PC-3 (cell line): ENCODE measurements around the gene HLA-DRB1. TPM values are rescaled to one million over a fixed set of nuclear protein-coding genes. Genes with fewer than 3 reads are reported as not detected.
A peak's percentile ranks its signal among the peaks of the same experiment; 100 is the strongest.
"Not testable (repeated sequence)": the region's sequence is repeated elsewhere in the genome, so short reads cannot be mapped to it uniquely, and the experiment has no call there.

Experiments used
- ATAC-seq: fragments of 200-7000 bp; cut with Tn5 transposase; 2 replicates; pipeline ENCODE4 v1.9.1; 2020; ENCODE audit warnings: mild to moderate bottlenecking, moderate library complexity
- BruUV-seq: library from RNA; stranded (reverse); fragments of 400-500 nt; replicated peaks from 2 replicates; lab custom pipeline; 2021; lab: Mats Ljungman, UMichigan
- CTCF ChIA-PET: fragments of 300-600 bp; sonication (Branson Sonifier 250); formaldehyde crosslinking; loops from one replicate; lab custom pipeline; 2022; ENCODE audit warnings: antibody characterized with exemption; lab: Charles Lee
- POLR2A ChIA-PET: fragments of 300-600 bp; sonication (Branson Sonifier 250); formaldehyde crosslinking; loops from one replicate; lab custom pipeline; 2022; ENCODE audit warnings: antibody characterized with exemption; ENCODE audit not compliant: unreplicated experiment; lab: Charles Lee
- DNase-seq: peaks from one replicate; pipeline ENCODE4 v3.0.0-alpha.2; 2015
- H2AFZ ChIP-seq: fragments of 300-600 bp; sonication (generic); 2 replicates; pipeline ENCODE4 v1.6.0; 2016; ENCODE audit warnings: antibody characterized with exemption, low read length
- H3F3A ChIP-seq: fragments of 300-600 bp; sonication (generic); one replicate; pipeline ENCODE4 v1.6.0; 2017; ENCODE audit warnings: antibody characterized with exemption, low read length, control low read depth, mild to moderate bottlenecking; ENCODE audit not compliant: unreplicated experiment
- H3K27ac ChIP-seq: fragments of 300-600 bp; sonication (generic); 2 replicates; pipeline ENCODE4 v1.5.1; 2016; ENCODE audit warnings: mild to moderate bottlenecking, low read length
- H3K27me3 ChIP-seq: fragments of 300-600 bp; sonication (generic); 2 replicates; pipeline ENCODE4 v1.6.1; 2016; ENCODE audit warnings: low read length, mixed read lengths
- H3K36me3 ChIP-seq: fragments of 300-600 bp; sonication (generic); 2 replicates; pipeline ENCODE4 v1.6.1; 2016; ENCODE audit warnings: low read depth, mixed run types, low read length, mixed read lengths
- H3K4me1 ChIP-seq: fragments of 300-600 bp; sonication (generic); 2 replicates; pipeline ENCODE4 v1.5.1; 2016; ENCODE audit warnings: low read length; ENCODE audit not compliant: insufficient read depth
- H3K4me2 ChIP-seq: fragments of 300-600 bp; sonication (generic); 2 replicates; pipeline ENCODE4 v1.6.0; 2016; ENCODE audit warnings: low read length
- H3K4me3 ChIP-seq: fragments of 300-600 bp; sonication (generic); 2 replicates; pipeline ENCODE4 v1.5.1; 2016; ENCODE audit warnings: mild to moderate bottlenecking, low read length, mixed read lengths
- H3K79me2 ChIP-seq: fragments of 300-600 bp; sonication (generic); 2 replicates; pipeline ENCODE4 v1.6.1; 2017; ENCODE audit warnings: low read length, mixed read lengths
- H3K9ac ChIP-seq: fragments of 300-600 bp; sonication (generic); 2 replicates; pipeline ENCODE4 v1.6.0; 2016; ENCODE audit warnings: mild to moderate bottlenecking, low read length
- H3K9me2 ChIP-seq: fragments of 300-600 bp; sonication (generic); replicated peaks from 2 replicates; pipeline ENCODE4 v1.6.1; 2016; ENCODE audit warnings: mixed run types, low read length, mixed read lengths
- H3K9me3 ChIP-seq: fragments of 300-600 bp; sonication (generic); 2 replicates; pipeline ENCODE4 v1.6.1; 2016; ENCODE audit warnings: low read length, mixed read lengths
- H4K20me1 ChIP-seq: fragments of 300-600 bp; sonication (generic); 2 replicates; pipeline ENCODE4 v1.6.1; 2016; ENCODE audit warnings: low read length, mixed read lengths
- EZH2 ChIP-seq: fragments of 300-600 bp; sonication (generic); IDR thresholded peaks from one replicate; pipeline ENCODE4 v1.6.1; 2017; ENCODE audit warnings: antibody characterized with exemption, mild to moderate bottlenecking, low read length; ENCODE audit not compliant: unreplicated experiment
- EZH2phosphoT487 ChIP-seq: fragments of 300-600 bp; sonication (generic); IDR thresholded peaks from 2 replicates; pipeline ENCODE4 v1.6.1; 2018; ENCODE audit warnings: mild to moderate bottlenecking, antibody characterized with exemption, low read length, borderline replicate concordance
- intact Hi-C: fragments of 100-400 bp; cut with micrococcal nuclease; formaldehyde crosslinking; loops from 2 replicates; pipeline ENCODE4 v1.9.0; 2023
- total RNA-seq: library from RNA; depleted of rRNA; stranded (reverse); fragments of >200 nt; gene quantifications from 2 replicates; pipeline ENCODE4 v1.2.3, GENCODE V29; 2014
- TF ChIP-seq, protein P1 (sequence below): fragments of 300-600 bp; sonication (generic); conservative IDR thresholded peaks from 2 replicates; pipeline ENCODE4 v1.5.1; 2017; ENCODE audit warnings: antibody characterized with exemption, low read depth, mild to moderate bottlenecking, low read length

Gene HLA-DRB1
- total RNA-seq, 1 experiment from 2014 or later: not detected

DNA sequence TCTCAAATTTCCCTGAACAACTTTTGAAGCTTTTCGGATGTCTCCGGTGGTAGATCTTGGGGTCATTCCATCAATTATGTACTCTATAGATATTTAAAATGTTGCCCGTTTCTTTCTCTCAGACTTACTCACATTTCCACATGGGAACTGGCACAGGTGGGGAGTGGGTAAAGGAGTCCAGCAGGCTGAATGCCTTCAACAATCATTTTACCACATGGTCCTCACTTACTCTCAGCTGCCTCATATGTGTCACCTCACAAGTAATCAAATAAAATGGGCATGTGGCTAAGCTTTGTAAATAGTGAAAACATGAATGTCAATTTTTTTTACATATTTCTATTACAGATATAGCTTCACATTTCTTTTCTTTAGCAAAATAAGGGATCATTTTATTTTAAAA is 48.2 kb upstream of the HLA-DRB1 start:
- no peaks in the 10 kb centered on the region for H3K79me2 ChIP-seq
- no peaks in the 10 kb centered on the region for H3K9me3 ChIP-seq
- no TSS peak for BruUV-seq
- no peak overlapping the region for H2AFZ ChIP-seq
- CTCF ChIA-PET: no interaction called here
- no peaks in the 10 kb centered on the region for H3F3A ChIP-seq
- ATAC-seq: no peak
- no peaks in the 10 kb centered on the region for H3K36me3 ChIP-seq
- H4K20me1 ChIP-seq: no peaks in the 10 kb centered on the region
- peaks cover 45% of the 10 kb centered on the region for H3K27me3 ChIP-seq
- intact Hi-C loops: no loop called here
- H3K9me2 ChIP-seq: no peaks in the 10 kb centered on the region
- TF ChIP-seq, protein P1, sequence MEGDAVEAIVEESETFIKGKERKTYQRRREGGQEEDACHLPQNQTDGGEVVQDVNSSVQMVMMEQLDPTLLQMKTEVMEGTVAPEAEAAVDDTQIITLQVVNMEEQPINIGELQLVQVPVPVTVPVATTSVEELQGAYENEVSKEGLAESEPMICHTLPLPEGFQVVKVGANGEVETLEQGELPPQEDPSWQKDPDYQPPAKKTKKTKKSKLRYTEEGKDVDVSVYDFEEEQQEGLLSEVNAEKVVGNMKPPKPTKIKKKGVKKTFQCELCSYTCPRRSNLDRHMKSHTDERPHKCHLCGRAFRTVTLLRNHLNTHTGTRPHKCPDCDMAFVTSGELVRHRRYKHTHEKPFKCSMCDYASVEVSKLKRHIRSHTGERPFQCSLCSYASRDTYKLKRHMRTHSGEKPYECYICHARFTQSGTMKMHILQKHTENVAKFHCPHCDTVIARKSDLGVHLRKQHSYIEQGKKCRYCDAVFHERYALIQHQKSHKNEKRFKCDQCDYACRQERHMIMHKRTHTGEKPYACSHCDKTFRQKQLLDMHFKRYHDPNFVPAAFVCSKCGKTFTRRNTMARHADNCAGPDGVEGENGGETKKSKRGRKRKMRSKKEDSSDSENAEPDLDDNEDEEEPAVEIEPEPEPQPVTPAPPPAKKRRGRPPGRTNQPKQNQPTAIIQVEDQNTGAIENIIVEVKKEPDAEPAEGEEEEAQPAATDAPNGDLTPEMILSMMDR: no peak
- TF ChIP-seq EZH2phosphoT487 (no peak), EZH2 (no peak)
- H3K4me1 ChIP-seq: no peaks in the 10 kb centered on the region
- no peak overlapping the region for H3K27ac ChIP-seq
- no peak overlapping the region for H3K4me2 ChIP-seq
- no peak for DNase-seq
- no peak overlapping the region for H3K9ac ChIP-seq
- POLR2A ChIA-PET: no interaction called here
- H3K4me3 ChIP-seq: no peak overlapping the region

DNA sequence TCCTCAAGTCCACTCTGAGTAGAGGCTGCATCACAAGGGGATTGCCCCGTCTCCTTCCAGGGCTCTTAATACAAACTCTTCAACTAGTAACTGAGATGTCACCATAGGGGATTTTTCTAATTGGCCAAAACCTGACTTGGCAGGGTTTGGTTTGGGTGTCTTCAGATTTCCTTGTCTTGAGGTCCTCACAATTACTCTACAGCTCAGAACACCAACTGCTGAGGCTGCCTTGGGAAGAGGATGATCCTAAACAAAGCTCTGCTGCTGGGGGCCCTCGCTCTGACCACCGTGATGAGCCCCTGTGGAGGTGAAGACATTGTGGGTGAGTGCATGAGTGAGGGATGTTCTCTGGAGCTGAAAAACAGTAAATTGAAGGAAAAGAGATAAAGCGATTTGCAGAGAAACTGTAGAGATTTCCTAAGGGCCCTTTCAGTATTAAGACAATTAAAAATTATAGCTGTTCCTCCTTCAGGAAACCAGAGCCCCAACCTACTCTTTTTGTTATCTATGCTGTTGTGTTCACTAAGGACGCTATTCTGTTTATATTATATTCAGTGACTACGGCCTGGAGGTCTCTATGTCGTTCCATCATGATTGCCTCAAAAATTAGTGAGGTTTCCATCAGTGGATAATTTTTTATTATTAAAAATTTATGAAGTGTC is 47.7 kb upstream of the HLA-DRB1 start, which contains the start of gene HLA-DQA1:
Gene HLA-DQA1, plus strand, starts transcription at position 188 of the 662 bp plus-strand sequence. Its CDS starts 53 bp downstream, at position 241.
- H3F3A ChIP-seq: no peaks in the 10 kb centered on the region
- no peak within 1 kb of the TSS for H3K27ac ChIP-seq
- no peak within 1 kb of the TSS for H3K9ac ChIP-seq
- no peaks in the 10 kb centered on the region for H4K20me1 ChIP-seq
- no peaks in the 10 kb centered on the region for H3K36me3 ChIP-seq
- H3K4me3 ChIP-seq: no peak within 1 kb of the TSS
- no peaks in the 10 kb centered on the region for H3K9me3 ChIP-seq
- peaks cover 45% of the 10 kb centered on the region for H3K27me3 ChIP-seq
- no peak within 1 kb of the TSS for H2AFZ ChIP-seq
- H3K9me2 ChIP-seq: no peaks in the 10 kb centered on the region
- no peaks in the 10 kb centered on the region for H3K79me2 ChIP-seq
- intact Hi-C loops: no loop called here
- no peak within 1 kb of the TSS for H3K4me2 ChIP-seq
- BruUV-seq: no TSS peak
- ATAC-seq (no peak), DNase-seq (peak; percentile 7)
- TF ChIP-seq, protein P1: no peak
- no peak for TF ChIP-seq EZH2
- TF ChIP-seq EZH2phosphoT487: no peak
- POLR2A ChIA-PET: no interaction called here
- H3K4me1 ChIP-seq: no peaks in the 10 kb centered on the region
- CTCF ChIA-PET: no interaction called here

DNA sequence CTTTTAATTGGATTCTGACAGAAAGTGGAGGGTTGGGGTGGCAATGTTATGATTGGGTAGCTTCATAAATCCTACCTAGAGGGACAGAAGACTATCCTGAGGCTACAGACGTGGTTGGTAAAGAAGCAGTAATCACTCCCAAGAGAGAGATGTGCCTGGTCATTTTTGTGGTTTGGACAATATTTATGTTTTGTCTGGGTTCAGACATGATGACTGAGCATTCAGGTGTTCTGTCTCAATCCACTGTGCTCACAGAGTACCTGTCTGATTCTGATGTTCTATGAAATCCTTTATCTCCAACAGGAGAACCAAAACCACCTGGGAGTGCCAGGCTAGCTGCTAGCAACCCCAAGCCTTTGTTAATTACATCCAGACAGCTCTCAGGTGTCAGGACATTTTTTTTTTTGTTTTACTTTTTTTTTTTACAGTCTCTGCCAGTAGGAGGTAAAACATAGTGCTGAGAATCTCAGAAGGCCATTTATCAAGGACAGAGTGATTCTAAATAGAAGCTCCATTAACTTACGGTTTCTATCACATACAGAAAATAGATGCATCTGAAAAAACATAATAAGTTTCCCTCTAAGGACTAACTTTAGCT is 46.0 kb upstream of the HLA-DRB1 start:
- BruUV-seq: no TSS peak
- H3K36me3 ChIP-seq: no peaks in the 10 kb centered on the region
- H3K27ac ChIP-seq: no peak overlapping the region
- POLR2A ChIA-PET: no interaction called here
- H4K20me1 ChIP-seq: no peaks in the 10 kb centered on the region
- no peak for DNase-seq
- intact Hi-C loops: no loop called here
- H2AFZ ChIP-seq: no peak overlapping the region
- ATAC-seq: no peak
- H3F3A ChIP-seq: no peaks in the 10 kb centered on the region
- TF ChIP-seq EZH2 (no peak), EZH2phosphoT487 (no peak)
- TF ChIP-seq, protein P1: no peak
- H3K9me2 ChIP-seq: no peaks in the 10 kb centered on the region
- H3K27me3 ChIP-seq: peaks cover 41% of the 10 kb centered on the region
- no peak overlapping the region for H3K9ac ChIP-seq
- no peak overlapping the region for H3K4me3 ChIP-seq
- no peaks in the 10 kb centered on the region for H3K9me3 ChIP-seq
- CTCF ChIA-PET: interaction anchor here (0.7 kb wide), 1 partner anchor 65 kb away, joined by 3 read pairs; no protein-coding TSS in a partner anchor
- H3K4me2 ChIP-seq: no peak overlapping the region
- H3K4me1 ChIP-seq: no peaks in the 10 kb centered on the region
- H3K79me2 ChIP-seq: no peaks in the 10 kb centered on the region

DNA sequence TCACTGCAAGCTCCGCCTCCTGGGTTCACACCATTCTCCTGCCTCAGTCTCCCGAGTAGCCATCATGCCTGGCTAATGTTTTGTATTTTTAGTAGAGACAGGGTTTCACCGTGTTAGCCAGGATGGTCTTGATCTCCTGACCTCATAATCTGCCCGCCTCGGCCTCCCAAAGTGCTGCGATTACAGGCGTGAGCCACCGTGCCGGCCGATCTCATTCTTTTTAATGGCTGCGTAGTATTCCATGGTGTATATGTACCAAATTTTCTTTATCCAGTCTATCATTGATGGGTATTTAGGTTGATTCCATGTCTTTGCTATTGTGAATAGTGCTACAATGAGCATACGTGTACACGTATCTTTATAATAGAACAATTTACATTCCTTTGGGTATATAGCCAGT is 40.1 kb upstream of the HLA-DRB1 start:
- H3K27me3 ChIP-seq, H3K9me2 ChIP-seq, POLR2A ChIA-PET, H3K9ac ChIP-seq, H3K79me2 ChIP-seq, H3K4me2 ChIP-seq, H3F3A ChIP-seq, H3K9me3 ChIP-seq, H3K36me3 ChIP-seq, DNase-seq, H2AFZ ChIP-seq, BruUV-seq, intact Hi-C loops, H3K4me1 ChIP-seq, ATAC-seq, H3K27ac ChIP-seq, H4K20me1 ChIP-seq, H3K4me3 ChIP-seq, CTCF ChIA-PET: not testable (repeated sequence)
